Esophagus muscularis mucosa (tissue), 4 donors: ENCODE measurements around the gene PEBP1. TPM values are rescaled to one million over a fixed set of nuclear protein-coding genes. Genes with fewer than 3 reads are reported as not detected.

Source experiments
- DNase-seq: peaks from one replicate; pipeline ENCODE4 v3.0.0-alpha.2; 2017; ENCODE audit errors: extremely low spot score
- H3K27ac ChIP-seq, 4 donors: fragments of 200-600 bp; sonication (generic); replicated peaks in 1 of 4; 1 replicate in 3 of 4; 2 replicates in 1 of 4; pipeline ENCODE4 v1.5.1; 2016 to 2019; ENCODE audit warnings: mild to moderate bottlenecking in 1 of 4
- H3K27me3 ChIP-seq, 4 donors: fragments of 200-600 bp; sonication (generic); one replicate each; pipeline versions ENCODE4 v1.5.1 to v1.6.0; 2016 to 2019
- H3K36me3 ChIP-seq, 4 donors: fragments of 200-600 bp; sonication (generic); one replicate each; pipeline ENCODE4 v1.5.1; 2016 to 2019
- H3K4me1 ChIP-seq, 4 donors: fragments of 200-600 bp; sonication (generic); one replicate each; pipeline ENCODE4 v1.5.1; 2016 to 2019
- H3K4me3 ChIP-seq, 4 donors: fragments of 200-600 bp; sonication (generic); 1 replicate in 2 of 4; 2 replicates in 2 of 4; pipeline ENCODE4 v1.5.1; 2016 to 2019; ENCODE audit warnings: mild to moderate bottlenecking in 4 of 4, moderate library complexity in 1 of 4
- H3K9me3 ChIP-seq, 4 donors: fragments of 200-600 bp; sonication (generic); 1 replicate in 3 of 4; 2 replicates in 1 of 4; pipeline ENCODE4 v1.5.1; 2016 to 2019
- EP300 ChIP-seq: sonication (generic); formaldehyde crosslinking; IDR thresholded peaks from one replicate; pipeline ENCODE4 v1.6.1; 2017; ENCODE audit warnings: antibody characterized with exemption
- POLR2A ChIP-seq: fragments of 450-650 bp; IDR thresholded peaks from one replicate; pipeline ENCODE4 v1.6.1; 2017; ENCODE audit warnings: antibody characterized with exemption, moderate library complexity, mild to moderate bottlenecking, low read depth
- POLR2AphosphoS5 ChIP-seq, 2 donors: sonication (generic); formaldehyde crosslinking; IDR thresholded peaks; one replicate each; pipeline ENCODE4 v1.6.1; 2017; ENCODE audit warnings: antibody characterized with exemption in 2 of 2
- WGBS: methylation state at CpG from one replicate; pipeline ENCODE4 v1.1.5; 2018; 5-methylcytosine and 5-hydroxymethylcytosine counted together
- intact Hi-C: fragments of 100-400 bp; cut with DNase I; formaldehyde crosslinking; loops from one replicate; pipeline ENCODE4 v1.15.1; 2023
- total RNA-seq, 4 donors: library from RNA; depleted of rRNA; stranded (reverse); fragments of >200 nt; gene quantifications; one replicate each; pipeline versions ENCODE4 v1.1.0 to v1.2.1, GENCODE V29; 2016
- TF ChIP-seq, protein P1 (sequence below), 3 experiments: fragments of 200-600 bp in 2 of 3; fragments of 450-650 bp in 1 of 3; sonication (generic) in 2 of 3; IDR thresholded peaks; one replicate each; pipeline ENCODE4 v1.5.1; 2017 to 2019; ENCODE audit warnings: antibody characterized with exemption in 3 of 3, mild to moderate bottlenecking in 2 of 3, moderate library complexity in 1 of 3

PEBP1 gene
- total RNA-seq, 4 donors from 2014 or later, result 233 to 393 (median 327) TPM

- H3K36me3 ChIP-seq, result peaks cover 0 to 7% (median 6%) of the 10 kb centered on the region in 4 donors
- no peaks in the 10 kb centered on the region for H3K27me3 ChIP-seq
- intact Hi-C loops, result no loop called here
- H3K27ac ChIP-seq, result no peak overlapping the region
- H3K4me3 ChIP-seq, result no peak overlapping the region
- no peak for DNase-seq
- TF ChIP-seq POLR2A (no peak), POLR2AphosphoS5 (IDR thresholded peaks at IDR 0.05) (no peak), EP300 (no peak)
- TF ChIP-seq, protein P1, sequence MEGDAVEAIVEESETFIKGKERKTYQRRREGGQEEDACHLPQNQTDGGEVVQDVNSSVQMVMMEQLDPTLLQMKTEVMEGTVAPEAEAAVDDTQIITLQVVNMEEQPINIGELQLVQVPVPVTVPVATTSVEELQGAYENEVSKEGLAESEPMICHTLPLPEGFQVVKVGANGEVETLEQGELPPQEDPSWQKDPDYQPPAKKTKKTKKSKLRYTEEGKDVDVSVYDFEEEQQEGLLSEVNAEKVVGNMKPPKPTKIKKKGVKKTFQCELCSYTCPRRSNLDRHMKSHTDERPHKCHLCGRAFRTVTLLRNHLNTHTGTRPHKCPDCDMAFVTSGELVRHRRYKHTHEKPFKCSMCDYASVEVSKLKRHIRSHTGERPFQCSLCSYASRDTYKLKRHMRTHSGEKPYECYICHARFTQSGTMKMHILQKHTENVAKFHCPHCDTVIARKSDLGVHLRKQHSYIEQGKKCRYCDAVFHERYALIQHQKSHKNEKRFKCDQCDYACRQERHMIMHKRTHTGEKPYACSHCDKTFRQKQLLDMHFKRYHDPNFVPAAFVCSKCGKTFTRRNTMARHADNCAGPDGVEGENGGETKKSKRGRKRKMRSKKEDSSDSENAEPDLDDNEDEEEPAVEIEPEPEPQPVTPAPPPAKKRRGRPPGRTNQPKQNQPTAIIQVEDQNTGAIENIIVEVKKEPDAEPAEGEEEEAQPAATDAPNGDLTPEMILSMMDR (IDR thresholded peaks at IDR 0.05), result no peak
- no peaks in the 10 kb centered on the region for H3K9me3 ChIP-seq
- peaks cover 34 to 75% (median 64%) of the 10 kb centered on the region in 4 donors for H3K4me1 ChIP-seq
- 83% methylated on average over 5 of the region's 5 CpGs for WGBS
These were observed 49.9 kb downstream of the PEBP1 start for GRCh38 chr12:118185602-118186397.

- intact Hi-C loops, result loop anchor here (2.0 kb wide), 1 partner anchor 185 kb away; the partner anchor contains the start of gene TAOK3
- WGBS, result 29% methylated on average over 6 of the region's 6 CpGs
- no peaks in the 10 kb centered on the region for H3K9me3 ChIP-seq
- H3K36me3 ChIP-seq, result no peaks in the 10 kb centered on the region
- TF ChIP-seq POLR2A (no peak), EP300 (no peak), POLR2AphosphoS5 (IDR thresholded peaks at IDR 0.05) (no peak)
- TF ChIP-seq, protein P1 (IDR thresholded peaks at IDR 0.05), result no peak
- H3K27me3 ChIP-seq, result no peaks in the 10 kb centered on the region
- H3K27ac ChIP-seq, result peak overlapping the region; percentile 72 to 86 (median 78)
- peaks cover 34 to 66% (median 56%) of the 10 kb centered on the region in 4 donors for H3K4me1 ChIP-seq
- peak overlapping the region; percentile 47 to 61 (median 53) for H3K4me3 ChIP-seq
- DNase-seq, result no peak
These were observed 52.0 kb downstream of the PEBP1 start for GRCh38 chr12:118187751-118188435.

DNA sequence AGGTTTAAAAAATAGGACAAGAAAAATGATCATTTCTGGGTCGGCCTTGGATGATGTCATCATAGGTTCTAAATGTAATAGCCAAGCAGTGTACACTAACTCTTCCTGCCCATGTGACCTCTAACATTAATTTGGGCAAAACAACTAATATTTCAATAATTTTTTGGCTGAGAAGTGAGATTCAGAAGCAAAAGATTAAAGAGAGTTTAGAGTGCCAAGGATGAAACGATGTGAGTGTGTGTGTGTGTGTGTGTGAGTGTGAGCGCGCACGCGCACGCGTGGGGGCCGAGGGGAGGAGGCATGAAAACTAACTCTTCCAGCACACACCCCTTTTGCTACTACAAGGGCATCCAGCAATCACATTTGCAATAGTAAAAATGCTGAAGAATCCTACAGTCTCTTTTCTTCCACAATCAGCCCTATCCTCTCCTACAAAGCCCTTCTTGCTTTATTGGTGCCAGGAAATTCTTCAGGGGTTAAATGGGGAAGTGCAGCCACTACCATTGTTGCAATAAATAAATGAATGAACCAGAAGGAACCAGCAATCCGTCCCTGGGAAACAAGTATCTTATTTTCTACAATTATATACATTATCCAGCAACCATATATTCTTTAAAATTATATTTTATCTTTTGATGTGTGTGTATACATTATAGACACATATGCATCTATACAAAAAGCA lies 52.9 kb downstream of the PEBP1 start:
- DNase-seq, result no peak
- Histone ChIP-seq H3K4me1 (peaks cover 26 to 56% (median 48%) of the 10 kb centered on the region in 4 donors), H3K27me3 (no peaks in the 10 kb centered on the region), H3K4me3 (peak overlapping the region; percentile 47 to 61 (median 53)), H3K27ac (peak overlapping the region; percentile 72 to 86 (median 78)), H3K36me3 (peaks cover 0 to 6% (median 0%) of the 10 kb centered on the region in 4 donors), H3K9me3 (no peaks in the 10 kb centered on the region)
- intact Hi-C loops, result loop anchor here (2.0 kb wide), 1 partner anchor 184 kb away; the partner anchor contains the start of gene TAOK3
- WGBS, result 22% methylated on average over 10 of the region's 10 CpGs
- TF ChIP-seq, protein P1 (IDR thresholded peaks at IDR 0.05), result no peak
- TF ChIP-seq POLR2AphosphoS5 (IDR thresholded peaks at IDR 0.05) (peak; percentile 34 to 46), POLR2A (no peak)

DNA sequence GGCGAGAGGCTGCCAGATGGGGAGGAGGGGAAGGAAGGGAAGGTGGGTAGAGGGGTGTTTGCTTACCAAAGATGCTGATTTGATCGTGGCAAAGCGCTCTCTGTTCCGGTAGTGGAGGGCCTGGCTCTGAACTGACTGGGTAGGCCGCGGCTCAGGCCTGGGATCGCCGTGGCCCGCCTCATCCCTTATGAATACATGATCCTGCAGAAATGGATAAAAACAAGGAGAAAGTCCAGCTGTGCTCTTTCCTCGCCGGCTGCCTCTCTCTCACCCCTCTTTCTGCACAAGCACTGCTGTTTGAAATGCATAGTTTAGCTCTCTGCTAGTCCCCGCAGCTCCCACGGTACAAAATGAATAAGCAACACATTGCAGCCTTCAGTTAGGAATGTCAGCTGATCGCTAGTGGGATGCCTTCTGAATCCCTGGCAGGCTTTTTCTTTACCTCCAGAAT lies 53.8 kb downstream of the PEBP1 start:
- H3K27me3 ChIP-seq, result no peaks in the 10 kb centered on the region
- H3K4me3 ChIP-seq, result peak overlapping the region; percentile 47 to 61 (median 53)
- no peaks in the 10 kb centered on the region for H3K9me3 ChIP-seq
- H3K27ac ChIP-seq, result peak overlapping the region; percentile 72 to 86 (median 78)
- peaks cover 24 to 55% (median 47%) of the 10 kb centered on the region in 4 donors for H3K4me1 ChIP-seq
- DNase-seq, result no peak
- intact Hi-C loops, result loop anchor here (2.0 kb wide), 1 partner anchor 183 kb away; the partner anchor contains the start of gene TAOK3
- 34% methylated on average over 14 of the region's 14 CpGs for WGBS
- peaks cover 0 to 11% (median 0%) of the 10 kb centered on the region in 4 donors for H3K36me3 ChIP-seq
- TF ChIP-seq EP300, result no peak
- TF ChIP-seq, protein P1 (IDR thresholded peaks at IDR 0.05), result no peak
- no peak for TF ChIP-seq POLR2A
- TF ChIP-seq POLR2AphosphoS5 (IDR thresholded peaks at IDR 0.05), result peak; percentile 3 to 47
